ENCODE data around the gene ASTN2. TPM values are rescaled to one million over a fixed set of nuclear protein-coding genes. Genes with fewer than 3 reads are reported as not detected.

ASTN2 gene
- total RNA-seq, 4 donors from 2014 or later, result 3.2 to 7.0 (median 5.4) TPM

DNA sequence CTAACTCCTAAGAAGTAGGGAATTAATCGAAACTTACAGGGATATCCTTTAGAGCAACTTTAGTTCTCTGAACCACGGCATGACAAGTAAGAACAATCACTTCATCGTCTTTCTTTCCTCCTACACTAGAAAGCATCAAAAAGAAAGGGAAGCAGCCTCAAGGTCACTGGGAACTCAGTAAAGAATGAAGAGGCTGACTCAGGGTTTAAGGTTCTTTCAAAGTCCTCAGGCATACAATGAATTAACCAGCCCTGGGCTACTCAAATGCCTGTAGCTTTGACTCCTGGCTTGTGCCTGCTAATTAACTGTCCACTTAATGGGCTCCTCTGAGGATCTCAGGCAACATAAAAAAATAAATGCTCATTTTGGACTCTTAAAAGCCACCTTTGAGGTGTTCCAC is 625.8 kb downstream of the ASTN2 start:
- no peak for TF ChIP-seq CTCF (IDR thresholded peaks at IDR 0.05; ENCODE audit: low read depth)

GRCh38 chr9:116786737-116787136 is 628.1 kb downstream of the ASTN2 start:
- TF ChIP-seq CTCF (IDR thresholded peaks at IDR 0.05; ENCODE audit: low read depth), result no peak

DNA sequence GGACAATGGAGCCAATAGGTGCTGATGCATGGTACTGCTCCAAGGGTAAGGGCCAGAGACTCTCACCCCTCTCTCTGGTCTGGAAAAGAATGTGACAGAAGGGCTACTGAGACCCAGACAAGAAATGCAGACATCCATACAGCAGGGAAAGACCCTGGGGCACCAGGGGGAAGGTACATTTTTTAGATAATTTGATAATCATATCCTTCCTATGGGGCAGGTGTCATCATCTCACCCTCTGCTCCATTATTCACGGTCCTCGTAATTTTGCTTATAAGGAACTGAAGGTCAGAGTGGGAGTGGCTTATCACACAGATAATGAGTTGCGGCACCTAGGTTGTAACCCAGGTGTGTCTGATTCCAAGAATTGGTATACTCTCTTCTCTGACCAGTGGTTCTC is 637.7 kb downstream of the ASTN2 start:
- no peak for TF ChIP-seq CTCF (IDR thresholded peaks at IDR 0.05; ENCODE audit: low read depth)

- no peak for TF ChIP-seq CTCF (IDR thresholded peaks at IDR 0.05; ENCODE audit: low read depth)
These were observed 640.3 kb downstream of the ASTN2 start for GRCh38 chr9:116774421-116775180.

DNA sequence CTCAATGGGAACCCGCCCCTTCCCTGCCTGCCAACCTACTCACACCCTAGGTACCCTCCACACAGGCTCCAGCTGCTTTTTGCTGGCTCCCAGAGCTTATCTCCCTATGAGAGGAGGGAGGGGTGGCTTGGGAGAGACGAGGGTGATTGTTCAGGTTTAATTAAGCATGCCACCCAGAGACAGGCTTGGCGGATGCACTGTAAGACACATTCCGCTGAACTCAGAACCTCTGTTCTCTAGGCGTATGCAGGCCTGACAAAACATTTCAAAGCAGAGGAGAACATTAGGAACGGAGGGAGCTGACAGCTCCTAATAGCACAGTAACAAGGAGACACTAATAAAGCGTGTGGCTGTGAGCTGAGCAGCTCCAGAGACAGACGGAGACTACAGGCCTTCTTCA is 647.6 kb downstream of the ASTN2 start:
- no peak for TF ChIP-seq CTCF (IDR thresholded peaks at IDR 0.05; ENCODE audit: low read depth)

GRCh38 chr9:116765011-116765410 is 649.8 kb downstream of the ASTN2 start:
- TF ChIP-seq CTCF (IDR thresholded peaks at IDR 0.05; ENCODE audit: low read depth), result no peak

GRCh38 chr9:116763770-116764169 is 651.1 kb downstream of the ASTN2 start:
- no peak for TF ChIP-seq CTCF (IDR thresholded peaks at IDR 0.05; ENCODE audit: low read depth)
